ENCODE measurements around the gene DUSP18.

DNA sequence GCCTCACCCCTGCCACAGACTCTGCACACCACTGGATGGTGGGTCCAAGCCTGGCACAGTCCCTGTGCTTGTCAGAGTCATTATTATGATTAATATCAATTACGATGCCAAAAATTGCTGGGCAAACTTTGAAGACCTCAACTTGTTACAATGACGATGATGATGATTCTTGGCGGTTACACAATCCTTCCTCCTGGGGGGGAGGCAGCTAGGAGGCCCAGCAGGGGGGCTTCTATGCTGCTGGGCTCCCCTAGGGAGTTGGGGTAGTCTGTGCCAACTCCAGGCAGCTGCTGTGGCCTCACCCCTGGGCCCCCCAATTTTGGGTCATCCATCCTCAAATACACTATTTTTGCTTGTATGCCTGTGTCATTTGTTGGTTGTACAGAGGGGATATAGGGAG, 20.1 kb downstream of the DUSP18 start:
- TF ChIP-seq, protein P1, sequence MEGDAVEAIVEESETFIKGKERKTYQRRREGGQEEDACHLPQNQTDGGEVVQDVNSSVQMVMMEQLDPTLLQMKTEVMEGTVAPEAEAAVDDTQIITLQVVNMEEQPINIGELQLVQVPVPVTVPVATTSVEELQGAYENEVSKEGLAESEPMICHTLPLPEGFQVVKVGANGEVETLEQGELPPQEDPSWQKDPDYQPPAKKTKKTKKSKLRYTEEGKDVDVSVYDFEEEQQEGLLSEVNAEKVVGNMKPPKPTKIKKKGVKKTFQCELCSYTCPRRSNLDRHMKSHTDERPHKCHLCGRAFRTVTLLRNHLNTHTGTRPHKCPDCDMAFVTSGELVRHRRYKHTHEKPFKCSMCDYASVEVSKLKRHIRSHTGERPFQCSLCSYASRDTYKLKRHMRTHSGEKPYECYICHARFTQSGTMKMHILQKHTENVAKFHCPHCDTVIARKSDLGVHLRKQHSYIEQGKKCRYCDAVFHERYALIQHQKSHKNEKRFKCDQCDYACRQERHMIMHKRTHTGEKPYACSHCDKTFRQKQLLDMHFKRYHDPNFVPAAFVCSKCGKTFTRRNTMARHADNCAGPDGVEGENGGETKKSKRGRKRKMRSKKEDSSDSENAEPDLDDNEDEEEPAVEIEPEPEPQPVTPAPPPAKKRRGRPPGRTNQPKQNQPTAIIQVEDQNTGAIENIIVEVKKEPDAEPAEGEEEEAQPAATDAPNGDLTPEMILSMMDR (IDR thresholded peaks at IDR 0.05; ENCODE audit: poor library complexity), result no peak
- TF ChIP-seq EZH2 (IDR thresholded peaks at IDR 0.05; ENCODE audit: borderline replicate concordance) (no peak), EZH2phosphoT487 (IDR thresholded peaks at IDR 0.05; ENCODE audit: low read depth, severe bottlenecking, unreplicated experiment) (no peak)

Measured in hepatocyte (in vitro differentiated cells).